ENCODE results near the gene LAMB3.

DNA sequence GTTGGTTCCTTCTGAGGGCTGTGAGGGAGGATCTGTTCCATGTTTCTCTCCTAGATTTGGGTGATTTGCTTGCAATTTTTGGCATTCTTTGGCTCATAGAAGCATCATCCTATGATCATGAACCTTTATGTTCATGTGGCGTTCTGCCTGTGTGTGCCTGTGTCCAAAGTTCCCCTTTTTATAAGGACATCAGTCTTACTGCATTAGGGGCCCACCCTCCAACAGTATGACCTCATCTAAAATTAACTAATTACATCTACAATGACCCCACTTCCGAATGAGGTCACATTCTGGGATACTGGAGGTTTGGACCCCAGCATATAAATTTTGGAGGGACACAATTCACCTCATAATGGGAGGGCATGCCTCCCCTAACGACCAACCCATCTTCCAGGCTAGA, 81.5 kb downstream of the LAMB3 start:
- TF ChIP-seq, protein P1, sequence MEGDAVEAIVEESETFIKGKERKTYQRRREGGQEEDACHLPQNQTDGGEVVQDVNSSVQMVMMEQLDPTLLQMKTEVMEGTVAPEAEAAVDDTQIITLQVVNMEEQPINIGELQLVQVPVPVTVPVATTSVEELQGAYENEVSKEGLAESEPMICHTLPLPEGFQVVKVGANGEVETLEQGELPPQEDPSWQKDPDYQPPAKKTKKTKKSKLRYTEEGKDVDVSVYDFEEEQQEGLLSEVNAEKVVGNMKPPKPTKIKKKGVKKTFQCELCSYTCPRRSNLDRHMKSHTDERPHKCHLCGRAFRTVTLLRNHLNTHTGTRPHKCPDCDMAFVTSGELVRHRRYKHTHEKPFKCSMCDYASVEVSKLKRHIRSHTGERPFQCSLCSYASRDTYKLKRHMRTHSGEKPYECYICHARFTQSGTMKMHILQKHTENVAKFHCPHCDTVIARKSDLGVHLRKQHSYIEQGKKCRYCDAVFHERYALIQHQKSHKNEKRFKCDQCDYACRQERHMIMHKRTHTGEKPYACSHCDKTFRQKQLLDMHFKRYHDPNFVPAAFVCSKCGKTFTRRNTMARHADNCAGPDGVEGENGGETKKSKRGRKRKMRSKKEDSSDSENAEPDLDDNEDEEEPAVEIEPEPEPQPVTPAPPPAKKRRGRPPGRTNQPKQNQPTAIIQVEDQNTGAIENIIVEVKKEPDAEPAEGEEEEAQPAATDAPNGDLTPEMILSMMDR (optimal IDR thresholded peaks at IDR 0.05 in 1 of 3, IDR thresholded peaks at IDR 0.05 in 1 of 3, conservative IDR thresholded peaks at IDR 0.05 in 1 of 3; ENCODE audit: extremely low read depth in 1 of 3, insufficient read depth in 2 of 3, low read length in 3 of 3) = no peak
- no peak for TF ChIP-seq EZH2 (IDR thresholded peaks at IDR 0.05; ENCODE audit: low read length)

Measured in keratinocyte (primary cell).